Caco-2 (cell line): ENCODE data around the gene DLG1. TPM values are rescaled to one million over a fixed set of nuclear protein-coding genes. Genes with fewer than 3 reads are reported as not detected.
A peak's percentile ranks its signal among the peaks of the same experiment; 100 is the strongest.

Experiments
- BruUV-seq: library from RNA; stranded (reverse); fragments of 400-500 nt; replicated peaks from 2 replicates; lab custom pipeline; 2021; lab: Mats Ljungman, UMichigan
- CTCF ChIA-PET: fragments of 300-600 bp; sonication (Branson Sonifier 250); formaldehyde crosslinking; loops from one replicate; lab custom pipeline; 2022; ENCODE audit warnings: antibody characterized with exemption; lab: Charles Lee
- POLR2A ChIA-PET: fragments of 300-600 bp; sonication (Branson Sonifier 250); formaldehyde crosslinking; loops from one replicate; lab custom pipeline; 2022; ENCODE audit warnings: antibody characterized with exemption; lab: Charles Lee
- DNase-seq, 2 experiments: peaks; one replicate each; pipeline versions ENCODE4 v3.0.0 to v3.0.0-alpha.2; 2020 to 2022
- H3K27me3 ChIP-seq: replicated peaks from 2 replicates; pipeline ENCODE4 v1.6.0; 2011; ENCODE audit warnings: low read length; ENCODE audit not compliant: control insufficient read depth, insufficient read depth
- H3K36me3 ChIP-seq: 2 replicates; pipeline ENCODE4 v1.5.1; 2011; ENCODE audit warnings: low read length; ENCODE audit not compliant: control insufficient read depth, insufficient read depth
- H3K4me1 ChIP-seq: fragments of 250-450 bp; sonication (Bioruptor Pico); 2 replicates; pipeline ENCODE4 v1.5.1; 2020; ENCODE audit warnings: mild to moderate bottlenecking
- H3K4me3 ChIP-seq: 2 replicates; pipeline ENCODE4 v1.5.1; 2011; ENCODE audit warnings: low read depth, mild to moderate bottlenecking, control low read depth, low read length
- H3K9me3 ChIP-seq: fragments of 250-450 bp; sonication (Bioruptor Pico); 2 replicates; pipeline ENCODE4 v1.5.1; 2020; ENCODE audit warnings: mild to moderate bottlenecking, moderate library complexity
- H3K27ac Mint-ChIP-seq: one replicate; pipeline ENCODE4 v1.8.0; 2022; ENCODE audit warnings: mixed read lengths; ENCODE audit not compliant: unreplicated experiment
- H3K27me3 Mint-ChIP-seq: one replicate; pipeline ENCODE4 v1.8.0; 2022; ENCODE audit warnings: mixed read lengths; ENCODE audit not compliant: insufficient read depth, unreplicated experiment
- H3K36me3 Mint-ChIP-seq: one replicate; pipeline ENCODE4 v1.8.0; 2022; ENCODE audit warnings: mild to moderate bottlenecking, mixed read lengths; ENCODE audit not compliant: insufficient read depth, unreplicated experiment
- H3K4me1 Mint-ChIP-seq: one replicate; pipeline ENCODE4 v1.8.0; 2022; ENCODE audit warnings: low read depth, mixed read lengths; ENCODE audit not compliant: unreplicated experiment
- H3K4me3 Mint-ChIP-seq: one replicate; pipeline ENCODE4 v1.8.0; 2022; ENCODE audit warnings: mild to moderate bottlenecking, moderate library complexity, mixed read lengths; ENCODE audit not compliant: unreplicated experiment
- H3K9me3 Mint-ChIP-seq: one replicate; pipeline ENCODE4 v1.8.0; 2022; ENCODE audit warnings: mixed read lengths; ENCODE audit not compliant: unreplicated experiment
- CTCF ChIP-seq, 2 experiments: fragments of 200-600 bp in 1 of 2; IDR thresholded peaks; 1 replicate in 1 of 2; 2 replicates in 1 of 2; pipeline versions ENCODE4 v1.5.1 to v1.8.0; 2011 to 2022; ENCODE audit warnings: antibody characterized with exemption in 1 of 2, control low read depth in 1 of 2, inconsistent platforms in 1 of 2, low read depth in 1 of 2, low read length in 1 of 2, mild to moderate bottlenecking in 1 of 2, moderate library complexity in 1 of 2; ENCODE audit not compliant: insufficient read depth in 1 of 2, severe bottlenecking in 1 of 2, unreplicated experiment in 1 of 2
- intact Hi-C: fragments of 100-400 bp; cut with micrococcal nuclease; formaldehyde crosslinking; loops from one replicate; pipeline ENCODE4 v1.10.0; 2022; ENCODE audit not compliant: unreplicated experiment
- total RNA-seq: library from RNA; stranded (reverse); gene quantifications from 2 replicates; pipeline ENCODE4 v1.2.3, GENCODE V29; 2022

The DLG1 gene
- total RNA-seq, 1 experiment from 2014 or later: 167 TPM

DNA sequence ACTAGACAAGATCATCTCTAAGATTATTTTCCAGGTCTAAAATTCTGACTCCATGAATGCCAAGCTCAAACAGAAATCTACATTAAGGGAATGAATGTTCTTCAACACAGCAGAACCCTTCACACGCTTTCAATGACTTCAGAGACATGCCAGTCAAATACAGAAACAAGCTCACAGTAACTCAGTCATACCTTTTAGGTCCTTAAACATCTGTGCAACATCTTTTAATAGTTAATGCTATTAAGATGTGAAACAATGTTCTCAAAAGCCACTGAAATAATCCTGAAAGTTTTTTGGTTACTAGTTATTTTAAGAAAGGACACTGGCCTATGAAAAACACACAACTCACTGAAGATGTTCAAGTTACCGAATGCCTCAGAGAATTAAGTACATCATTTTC lies 2.5 kb downstream of the DLG1 start:
- ChIA-PET CTCF (no interaction called here), POLR2A (interaction anchor here (0.7 kb wide), 1 partner anchor 307 kb away, joined by 4 read pairs; no protein-coding TSS in a partner anchor)
- DNase-seq: no peak
- Histone ChIP-seq H3K4me3 (no peak overlapping the region), H3K36me3 (no peaks in the 10 kb centered on the region), H3K4me1 (peaks cover 30% of the 10 kb centered on the region; the same call in 1 of the 2 replicates), H3K27me3 (no peaks in the 10 kb centered on the region), H3K9me3 (no peaks in the 10 kb centered on the region)
- peak overlapping the region; percentile 73 for H3K4me3 Mint-ChIP-seq
- intact Hi-C loops: loop anchor here (5.0 kb wide), 1 partner anchor 211 kb away; no protein-coding TSS in a partner anchor
- no peaks in the 10 kb centered on the region for H3K9me3 Mint-ChIP-seq
- peaks cover 17% of the 10 kb centered on the region for H3K4me1 Mint-ChIP-seq
- no peak overlapping the region for H3K27ac Mint-ChIP-seq
- no peak for TF ChIP-seq CTCF (IDR thresholded peaks at IDR 0.05; ENCODE audit: insufficient read depth in 1 of 2, low read depth in 1 of 2, low read length in 1 of 2, severe bottlenecking in 1 of 2, unreplicated experiment in 1 of 2)
- peaks cover 75% of the 10 kb centered on the region for H3K36me3 Mint-ChIP-seq
- BruUV-seq: no TSS peak
- no peaks in the 10 kb centered on the region for H3K27me3 Mint-ChIP-seq

- BruUV-seq: no TSS peak
- H3K9me3 ChIP-seq: no peaks in the 10 kb centered on the region
- H3K27me3 ChIP-seq: no peaks in the 10 kb centered on the region
- H3K9me3 Mint-ChIP-seq: no peaks in the 10 kb centered on the region
- no peak overlapping the region for H3K4me3 ChIP-seq
- ChIA-PET POLR2A (no interaction called here), CTCF (no interaction called here)
- H3K4me3 Mint-ChIP-seq: no peak overlapping the region
- H3K27me3 Mint-ChIP-seq: no peaks in the 10 kb centered on the region
- no peaks in the 10 kb centered on the region for H3K36me3 ChIP-seq
- H3K4me1 ChIP-seq: peaks cover 25% of the 10 kb centered on the region; the same call in 1 of the 2 replicates
- no peak for TF ChIP-seq CTCF (IDR thresholded peaks at IDR 0.05; ENCODE audit: insufficient read depth in 1 of 2, low read depth in 1 of 2, low read length in 1 of 2, severe bottlenecking in 1 of 2, unreplicated experiment in 1 of 2)
- DNase-seq: no peak
- intact Hi-C loops: no loop called here
- no peak overlapping the region for H3K27ac Mint-ChIP-seq
- peaks cover 91% of the 10 kb centered on the region for H3K36me3 Mint-ChIP-seq
- H3K4me1 Mint-ChIP-seq: peaks cover 10% of the 10 kb centered on the region
Measured at GRCh38 chr3:197293605-197294237, 4.7 kb downstream of the DLG1 start.

GRCh38 chr3:197292648-197293047 lies 5.8 kb downstream of the DLG1 start:
- peaks cover under 1% of the 10 kb centered on the region; the same call in 1 of the 2 replicates for H3K9me3 ChIP-seq
- ChIA-PET POLR2A (no interaction called here), CTCF (no interaction called here)
- no peak for DNase-seq
- Mint-ChIP-seq H3K4me1 (peaks cover 10% of the 10 kb centered on the region), H3K9me3 (no peaks in the 10 kb centered on the region), H3K27me3 (no peaks in the 10 kb centered on the region), H3K4me3 (no peak overlapping the region), H3K36me3 (peaks cover 91% of the 10 kb centered on the region), H3K27ac (no peak overlapping the region)
- TF ChIP-seq CTCF (IDR thresholded peaks at IDR 0.05; ENCODE audit: insufficient read depth in 1 of 2, low read depth in 1 of 2, low read length in 1 of 2, severe bottlenecking in 1 of 2, unreplicated experiment in 1 of 2): no peak
- no peak overlapping the region for H3K4me3 ChIP-seq
- no peaks in the 10 kb centered on the region for H3K36me3 ChIP-seq
- no peaks in the 10 kb centered on the region for H3K27me3 ChIP-seq
- BruUV-seq: no TSS peak
- peaks cover 25% of the 10 kb centered on the region; the same call in 1 of the 2 replicates for H3K4me1 ChIP-seq
- intact Hi-C loops: no loop called here
